Natural killer cell treated with Interleukin-12 subunit alpha and Interleukin-12 subunit beta and Interleukin-15 and Interleukin-18, amount 100 ng/mL, for 72 hours (primary cell): ENCODE results near the gene PACRG. TPM values are rescaled to one million over a fixed set of nuclear protein-coding genes. Genes with fewer than 3 reads are reported as not detected.

Source experiments
- ATAC-seq, 2 donors: fragments of 150-1000 bp; cut with Tn5 transposase in 1 of 2; sonication (Bioruptor Pico), chemical (Tn5 transposase) in 1 of 2; 2 replicates each; pipeline ENCODE4 v1.10.0; 2021
- DNase-seq: peaks from one replicate; pipeline ENCODE4 v3.0.0; 2022; ENCODE audit warnings: low spot score
- H3K27ac Mint-ChIP-seq, 2 donors: 1 replicate in 1 of 2; 2 replicates in 1 of 2; pipeline ENCODE4 v1.8.0; 2022; ENCODE audit warnings: mixed read lengths in 2 of 2, mild to moderate bottlenecking in 1 of 2, moderate library complexity in 1 of 2
- H3K27me3 Mint-ChIP-seq, 2 donors: 1 replicate in 1 of 2; 2 replicates in 1 of 2; pipeline ENCODE4 v1.8.0; 2022; ENCODE audit warnings: mixed read lengths in 2 of 2
- H3K36me3 Mint-ChIP-seq: one replicate; pipeline ENCODE4 v1.8.0; 2022; ENCODE audit warnings: mixed read lengths
- H3K4me1 Mint-ChIP-seq, 2 donors: 1 replicate in 1 of 2; 2 replicates in 1 of 2; pipeline ENCODE4 v1.8.0; 2022; ENCODE audit warnings: low read depth in 2 of 2, mixed read lengths in 2 of 2, mild to moderate bottlenecking in 1 of 2
- H3K4me3 Mint-ChIP-seq: one replicate; pipeline ENCODE4 v1.8.0; 2022; ENCODE audit warnings: mixed read lengths
- H3K9me3 Mint-ChIP-seq: 2 replicates; pipeline ENCODE4 v1.8.0; 2022; ENCODE audit warnings: mixed read lengths
- total RNA-seq, 2 donors: library from RNA; stranded (reverse); gene quantifications; one replicate each; pipeline ENCODE4 v1.2.3, GENCODE V29; 2022

The PACRG gene
- total RNA-seq, 2 donors from 2014 or later, result not detected

- H3K9me3 Mint-ChIP-seq, result peaks cover 19% of the 10 kb centered on the region
- no peaks in the 10 kb centered on the region for H3K27me3 Mint-ChIP-seq
- no peak overlapping the region for H3K27ac Mint-ChIP-seq
- no peak overlapping the region for H3K4me3 Mint-ChIP-seq
- ATAC-seq, result no peak
- no peak for DNase-seq
- H3K4me1 Mint-ChIP-seq, result no peaks in the 10 kb centered on the region
- H3K36me3 Mint-ChIP-seq, result peaks cover 12% of the 10 kb centered on the region
These were observed 193.8 kb downstream of the PACRG start for GRCh38 chr6:162921510-162922040.

GRCh38 chr6:162922563-162923166 is 194.9 kb downstream of the PACRG start:
- Mint-ChIP-seq H3K36me3 (peaks cover 12% of the 10 kb centered on the region), H3K4me3 (no peak overlapping the region), H3K27ac (no peak overlapping the region), H3K4me1 (no peaks in the 10 kb centered on the region), H3K9me3 (peaks cover 23% of the 10 kb centered on the region), H3K27me3 (no peaks in the 10 kb centered on the region)
- no peak for ATAC-seq
- DNase-seq, result no peak

GRCh38 chr6:162934844-162935243 is 207.1 kb downstream of the PACRG start:
- DNase-seq (no peak), ATAC-seq (no peak)
- no peak overlapping the region for H3K27ac Mint-ChIP-seq
- H3K4me1 Mint-ChIP-seq, result no peaks in the 10 kb centered on the region
- H3K4me3 Mint-ChIP-seq, result no peak overlapping the region
- H3K9me3 Mint-ChIP-seq, result peaks cover 25% of the 10 kb centered on the region
- H3K36me3 Mint-ChIP-seq, result peaks cover 18% of the 10 kb centered on the region
- H3K27me3 Mint-ChIP-seq, result no peaks in the 10 kb centered on the region

- Mint-ChIP-seq H3K27me3 (no peaks in the 10 kb centered on the region), H3K4me3 (no peak overlapping the region), H3K4me1 (no peaks in the 10 kb centered on the region)
These were observed 212.7 kb downstream of the PACRG start for GRCh38 chr6:162940426-162940825.

GRCh38 chr6:162941128-162941527 is 213.4 kb downstream of the PACRG start:
- H3K27me3 Mint-ChIP-seq, result no peaks in the 10 kb centered on the region
- H3K9me3 Mint-ChIP-seq, result peaks cover 36% of the 10 kb centered on the region
- ATAC-seq (no peak), DNase-seq (no peak)
- peaks cover 5% of the 10 kb centered on the region for H3K36me3 Mint-ChIP-seq
- no peak overlapping the region for H3K27ac Mint-ChIP-seq
- no peak overlapping the region for H3K4me3 Mint-ChIP-seq
- H3K4me1 Mint-ChIP-seq, result no peaks in the 10 kb centered on the region

More at GRCh38 chr6:162940426-162940825, 212.7 kb downstream of the PACRG start:
- Mint-ChIP-seq H3K27ac (no peak overlapping the region), H3K9me3 (peaks cover 33% of the 10 kb centered on the region), H3K36me3 (peaks cover 5% of the 10 kb centered on the region)
- no peak for ATAC-seq
- DNase-seq, result no peak

- H3K36me3 Mint-ChIP-seq, result peaks cover 5% of the 10 kb centered on the region
- no peak overlapping the region for H3K27ac Mint-ChIP-seq
- H3K9me3 Mint-ChIP-seq, result peaks cover 33% of the 10 kb centered on the region
- DNase-seq (no peak), ATAC-seq (no peak)
- H3K4me1 Mint-ChIP-seq, result no peaks in the 10 kb centered on the region
- H3K4me3 Mint-ChIP-seq, result no peak overlapping the region
- H3K27me3 Mint-ChIP-seq, result no peaks in the 10 kb centered on the region
These were observed 215.1 kb downstream of the PACRG start for GRCh38 chr6:162942866-162943265.

GRCh38 chr6:162943369-162943768 is 215.6 kb downstream of the PACRG start:
- Mint-ChIP-seq H3K27ac (no peak overlapping the region), H3K9me3 (peaks cover 33% of the 10 kb centered on the region), H3K4me3 (no peak overlapping the region), H3K27me3 (no peaks in the 10 kb centered on the region), H3K4me1 (no peaks in the 10 kb centered on the region), H3K36me3 (peaks cover 5% of the 10 kb centered on the region)
- ATAC-seq (no peak), DNase-seq (no peak)

- peaks cover 0 to 6% of the 10 kb centered on the region in 2 donors for H3K27me3 Mint-ChIP-seq
- H3K9me3 Mint-ChIP-seq, result peaks cover 3% of the 10 kb centered on the region
- H3K4me3 Mint-ChIP-seq, result no peak overlapping the region
- H3K36me3 Mint-ChIP-seq, result no peaks in the 10 kb centered on the region
- no peaks in the 10 kb centered on the region for H3K4me1 Mint-ChIP-seq
- DNase-seq (no peak), ATAC-seq (no peak)
- no peak overlapping the region for H3K27ac Mint-ChIP-seq
These were observed 223.5 kb downstream of the PACRG start for GRCh38 chr6:162951164-162951743.

- no peaks in the 10 kb centered on the region for H3K4me1 Mint-ChIP-seq
- peaks cover 3% of the 10 kb centered on the region for H3K9me3 Mint-ChIP-seq
- DNase-seq, result no peak
- peaks cover 0 to 6% of the 10 kb centered on the region in 2 donors for H3K27me3 Mint-ChIP-seq
- ATAC-seq, result no peak
- H3K4me3 Mint-ChIP-seq, result no peak overlapping the region
- no peak overlapping the region for H3K27ac Mint-ChIP-seq
- no peaks in the 10 kb centered on the region for H3K36me3 Mint-ChIP-seq
These were observed 224.6 kb downstream of the PACRG start for GRCh38 chr6:162952423-162952822.

- Mint-ChIP-seq H3K4me1 (no peaks in the 10 kb centered on the region), H3K9me3 (peaks cover 10% of the 10 kb centered on the region), H3K4me3 (no peak overlapping the region), H3K27ac (no peak overlapping the region), H3K27me3 (peaks cover 0 to 6% of the 10 kb centered on the region in 2 donors), H3K36me3 (no peaks in the 10 kb centered on the region)
- DNase-seq (no peak), ATAC-seq (no peak)
These were observed 229.3 kb downstream of the PACRG start for GRCh38 chr6:162957062-162957461.

- no peaks in the 10 kb centered on the region for H3K27me3 Mint-ChIP-seq
These were observed 233.1 kb downstream of the PACRG start for GRCh38 chr6:162960679-162961457.

GRCh38 chr6:162962093-162962492 is 234.3 kb downstream of the PACRG start:
- Mint-ChIP-seq H3K27ac (no peak overlapping the region), H3K27me3 (no peaks in the 10 kb centered on the region), H3K4me1 (no peaks in the 10 kb centered on the region), H3K36me3 (no peaks in the 10 kb centered on the region), H3K4me3 (no peak overlapping the region), H3K9me3 (peaks cover 18% of the 10 kb centered on the region)
- no peak for ATAC-seq
- no peak for DNase-seq

More at GRCh38 chr6:162960679-162961457, 233.1 kb downstream of the PACRG start:
- no peak for ATAC-seq
- DNase-seq, result no peak
- Mint-ChIP-seq H3K27ac (no peak overlapping the region), H3K9me3 (peaks cover 17% of the 10 kb centered on the region), H3K4me1 (no peaks in the 10 kb centered on the region), H3K4me3 (no peak overlapping the region), H3K36me3 (no peaks in the 10 kb centered on the region)

GRCh38 chr6:162963861-162964260 is 236.1 kb downstream of the PACRG start:
- Mint-ChIP-seq H3K27me3 (no peaks in the 10 kb centered on the region), H3K4me3 (no peak overlapping the region), H3K27ac (no peak overlapping the region), H3K36me3 (no peaks in the 10 kb centered on the region), H3K4me1 (no peaks in the 10 kb centered on the region), H3K9me3 (peaks cover 18% of the 10 kb centered on the region)
- no peak for ATAC-seq
- no peak for DNase-seq
